Renal cortex interstitium (tissue), 11 donors: ENCODE results near the gene BCAS3. TPM values are rescaled to one million over a fixed set of nuclear protein-coding genes. Genes with fewer than 3 reads are reported as not detected.

Experiments used
- DNase-seq, 11 donors: peaks; one replicate each; pipeline ENCODE4 v3.0.0-alpha.2; 2013; ENCODE audit warnings: low read depth in 9 of 11, low spot score in 4 of 11; ENCODE audit errors: extremely low read depth in 1 of 11
- polyA plus RNA-seq, 3 donors: library from polyadenylated mRNA; unstranded; fragments of 120-200 nt; gene quantifications; one replicate each; pipeline ENCODE4 v1.2.1, GENCODE V29; 2013; ENCODE audit not compliant: insufficient read length in 3 of 3

The BCAS3 gene
- polyA plus RNA-seq, 3 donors = 27.0 to 30.9 (median 28.9) TPM

DNA sequence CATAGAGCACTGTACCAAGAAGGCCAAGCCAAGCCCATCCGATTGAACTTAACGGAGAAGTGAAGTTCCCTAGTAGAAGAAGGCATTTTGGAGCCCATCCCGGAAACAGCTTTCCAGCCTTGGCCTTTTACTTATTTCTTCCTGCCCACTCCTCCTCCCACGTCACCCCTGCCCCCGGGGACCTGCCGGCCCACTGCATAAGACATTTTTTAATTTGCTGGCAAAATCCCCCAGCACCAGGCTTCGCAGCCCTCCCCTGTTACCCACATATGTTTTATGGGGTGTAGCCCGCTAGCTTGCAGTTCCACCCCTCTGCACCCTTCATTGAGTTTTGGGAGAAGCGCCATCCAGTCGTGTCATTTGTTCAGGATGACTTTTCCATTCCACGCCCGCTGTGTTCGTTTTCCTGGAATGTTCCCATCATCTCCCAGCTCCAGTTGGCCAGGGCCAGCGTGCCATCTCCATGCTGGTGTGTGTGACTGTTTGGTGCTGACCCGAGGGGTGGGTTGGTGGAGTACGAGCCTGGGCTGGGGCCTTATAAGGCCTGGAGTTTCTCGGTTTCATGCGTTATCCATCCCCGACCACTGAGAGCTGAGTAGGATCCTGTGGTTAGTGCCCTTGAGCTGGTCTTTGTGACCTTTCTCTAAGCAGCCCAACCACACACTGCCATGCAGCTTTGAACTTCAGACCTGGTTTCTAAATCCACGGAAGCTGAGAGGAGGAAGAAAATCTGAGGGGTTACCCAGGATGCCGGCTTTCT is 702.0 kb downstream of the BCAS3 start:
- no peak for DNase-seq

DNA sequence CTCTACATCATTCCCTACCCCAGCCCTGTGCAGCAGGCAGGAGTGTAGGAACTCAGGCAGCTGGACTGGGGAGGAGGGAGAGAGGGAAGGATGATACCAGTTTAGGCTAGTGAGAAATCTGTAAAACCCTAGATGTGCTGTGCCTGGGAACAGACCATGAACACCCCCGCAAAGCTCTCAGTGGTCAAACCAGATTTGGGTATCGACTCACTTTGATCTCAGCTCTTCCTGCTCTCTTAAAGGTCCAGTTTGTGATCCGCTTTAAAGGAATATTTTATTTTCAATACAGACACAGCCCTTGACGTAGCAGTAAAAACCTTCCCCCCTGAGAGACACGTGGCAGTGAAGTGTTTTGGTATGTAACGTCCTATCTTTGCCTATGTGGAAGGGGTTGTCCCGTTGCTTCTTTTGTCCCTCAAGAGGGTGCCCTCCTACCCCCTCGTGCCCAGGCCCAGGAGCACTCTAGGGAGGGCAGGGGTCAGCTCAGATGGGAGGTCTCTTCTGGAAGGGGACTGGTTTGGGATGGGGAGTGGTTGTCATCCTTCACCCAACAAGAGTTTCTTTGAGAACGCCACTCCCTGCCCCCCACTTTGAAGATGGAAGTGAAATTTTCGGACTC is 702.7 kb downstream of the BCAS3 start:
- no peak for DNase-seq

DNA sequence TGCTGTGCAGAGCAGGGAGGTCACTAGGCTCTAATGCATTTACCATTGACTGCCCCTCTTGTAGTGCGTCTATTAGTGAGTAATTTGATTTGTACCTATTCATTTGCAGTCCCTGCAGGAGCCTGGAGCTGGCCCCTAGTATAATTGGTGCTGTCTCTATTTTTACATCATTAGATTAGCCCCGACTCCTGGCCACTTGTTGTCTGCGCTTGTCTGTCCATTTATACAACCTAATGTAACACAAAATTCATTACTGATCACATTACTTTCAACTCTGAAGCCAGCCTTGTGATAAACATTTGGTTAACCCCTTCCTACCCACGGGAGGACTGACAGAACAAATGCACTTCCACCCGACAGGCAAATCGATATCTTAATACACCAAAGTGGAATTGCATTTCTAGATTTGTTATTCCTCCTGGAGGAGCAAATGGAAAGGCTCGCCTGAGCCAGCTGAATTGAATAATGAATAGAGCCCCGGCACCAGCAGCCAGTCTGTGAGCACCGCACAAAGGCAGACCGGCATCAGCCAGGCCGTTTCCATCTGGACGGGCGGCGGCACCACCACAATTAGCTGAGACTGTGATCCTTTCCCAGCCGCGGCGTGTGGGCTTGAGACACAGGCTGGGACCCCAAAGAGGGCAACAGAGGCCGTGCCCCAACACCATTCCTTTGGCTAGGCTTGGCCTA is 703.3 kb downstream of the BCAS3 start:
- DNase-seq = no peak

GRCh38 chr17:61381537-61381936 is 703.9 kb downstream of the BCAS3 start:
- DNase-seq = no peak

DNA sequence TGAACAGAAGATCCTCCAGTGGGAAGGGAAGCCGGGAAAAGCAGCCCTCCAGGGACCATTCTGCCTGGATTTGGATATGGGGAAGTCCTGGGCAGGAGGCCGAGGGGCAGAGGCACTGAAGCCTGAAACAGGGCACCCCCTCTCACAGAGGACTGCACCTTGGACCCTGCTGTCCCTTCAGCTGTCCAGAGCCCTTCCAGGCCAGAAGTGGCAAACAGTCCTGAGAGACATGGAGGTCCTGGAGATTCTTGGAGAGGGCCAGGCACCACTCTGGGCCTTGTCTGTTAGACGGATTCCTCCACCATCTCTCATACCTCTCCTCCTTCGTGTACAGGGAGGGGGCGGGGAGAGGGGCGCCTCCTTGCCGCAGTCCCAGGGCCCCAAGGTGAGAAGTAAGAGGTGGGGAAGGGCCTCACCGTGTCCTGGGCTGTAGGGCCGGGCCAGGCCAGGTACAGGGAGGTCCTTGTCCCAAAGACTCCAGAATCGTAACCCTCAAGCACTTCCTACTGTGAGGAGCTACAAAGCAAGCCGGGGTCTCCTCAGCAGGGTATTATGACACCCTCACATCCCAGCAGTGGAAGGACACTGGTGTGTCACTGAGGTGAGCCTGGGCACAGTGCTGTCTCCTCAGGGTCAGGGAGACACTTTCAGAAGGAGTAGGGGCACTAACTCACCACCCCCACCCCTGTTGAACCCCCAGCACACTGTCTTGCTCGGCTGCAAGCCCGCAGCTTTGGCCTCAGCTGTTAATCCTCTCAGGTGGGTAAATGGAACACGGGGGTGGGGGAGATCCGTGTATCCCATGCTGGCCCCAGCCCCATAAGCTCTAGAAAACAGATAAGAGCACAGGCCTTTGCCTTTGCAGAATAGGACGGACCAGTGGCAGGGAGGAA is 705.4 kb downstream of the BCAS3 start:
- no peak for DNase-seq

- no peak for DNase-seq
Measured at GRCh38 chr17:61383689-61384201, 706.1 kb downstream of the BCAS3 start.

DNA sequence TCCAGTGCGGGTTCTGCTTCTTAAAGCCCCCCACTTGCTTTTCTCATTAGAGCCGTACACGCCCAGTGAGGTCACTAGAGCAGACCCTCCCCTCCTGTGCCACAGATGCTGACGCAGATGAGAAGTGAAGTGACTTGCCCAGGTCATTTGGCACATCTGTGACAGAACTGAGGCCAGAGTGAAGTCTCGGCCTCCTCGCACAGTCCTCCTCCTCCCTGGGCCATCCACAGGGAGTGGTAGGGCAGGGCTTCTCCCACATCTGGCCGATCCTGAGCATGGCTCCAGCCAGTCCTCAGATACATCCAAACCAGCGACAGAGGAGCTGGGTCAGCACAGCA is 706.7 kb downstream of the BCAS3 start:
- DNase-seq = no peak

DNA sequence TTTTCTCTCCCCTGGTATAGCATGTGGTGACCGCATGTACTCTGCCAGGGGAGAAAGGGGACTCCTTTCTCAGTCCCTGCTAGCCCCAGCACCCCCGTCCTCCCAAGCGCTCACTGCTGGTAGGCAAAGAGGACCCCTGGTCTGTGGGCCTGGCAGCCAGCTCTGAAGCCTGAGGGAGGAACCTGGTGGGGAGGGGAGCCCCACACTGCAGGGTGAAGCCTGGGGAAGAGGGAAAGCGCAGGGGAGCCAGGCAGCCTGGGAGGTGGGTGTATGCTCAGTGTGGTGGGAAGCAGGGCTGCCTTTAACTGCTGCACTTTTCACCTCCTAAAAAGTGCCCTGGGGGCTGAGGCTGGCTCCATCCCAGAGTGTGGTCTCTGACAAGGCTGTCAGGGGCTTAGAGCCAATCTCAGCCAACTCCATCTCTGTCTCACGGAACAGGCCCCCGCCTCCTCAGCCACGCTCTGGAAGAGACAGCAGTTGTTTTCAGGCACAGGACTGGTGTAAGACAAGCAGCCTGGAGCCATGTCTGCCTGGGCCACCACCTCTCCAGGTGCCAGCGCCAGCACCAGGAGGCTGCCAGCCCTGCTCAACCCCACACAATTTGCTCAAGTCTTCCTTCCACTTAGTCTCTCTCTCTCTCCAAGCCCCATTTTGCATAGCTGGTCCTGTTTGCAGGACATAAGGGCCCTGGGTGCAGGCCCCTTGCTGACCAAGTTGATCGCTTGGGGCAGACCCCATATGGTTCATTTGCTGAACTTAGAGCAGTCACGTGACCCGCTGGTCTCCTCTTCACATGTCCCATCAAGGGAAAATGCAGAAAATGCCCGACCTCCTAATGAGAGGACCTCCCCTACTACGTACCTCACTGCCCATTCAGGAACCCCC is 707.3 kb downstream of the BCAS3 start:
- DNase-seq = no peak

DNA sequence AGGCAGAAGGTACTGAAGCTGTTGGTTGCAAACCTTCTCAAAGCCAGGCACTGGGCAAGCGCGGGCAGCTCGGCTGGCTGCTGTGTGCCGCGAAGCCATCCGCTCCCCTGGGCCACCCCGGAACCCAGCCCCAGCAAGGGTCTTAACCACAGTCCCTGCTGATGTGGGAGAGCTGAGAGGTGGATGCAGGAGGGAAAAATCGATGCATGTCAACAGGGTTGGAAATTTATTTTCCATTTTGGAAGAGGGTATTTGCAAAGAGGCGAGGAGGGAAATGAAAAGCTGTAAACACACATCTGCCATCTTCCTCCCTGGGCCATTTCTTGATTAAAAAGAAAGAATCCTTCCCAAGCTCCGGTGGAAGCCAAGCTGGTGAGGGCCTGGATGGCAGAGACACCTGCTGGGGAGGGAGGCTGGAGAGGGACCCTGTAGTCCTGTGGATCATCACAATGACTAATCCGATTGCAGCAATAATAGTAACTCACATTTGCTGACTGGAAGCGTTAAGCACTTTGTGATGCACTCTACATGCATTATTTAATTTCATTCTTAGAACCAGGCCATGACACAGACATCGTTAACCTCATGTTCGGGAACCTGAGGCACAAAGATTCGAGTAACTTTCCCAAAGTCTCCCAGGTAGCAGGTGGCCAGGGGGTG is 708.1 kb downstream of the BCAS3 start:
- no peak for DNase-seq

DNA sequence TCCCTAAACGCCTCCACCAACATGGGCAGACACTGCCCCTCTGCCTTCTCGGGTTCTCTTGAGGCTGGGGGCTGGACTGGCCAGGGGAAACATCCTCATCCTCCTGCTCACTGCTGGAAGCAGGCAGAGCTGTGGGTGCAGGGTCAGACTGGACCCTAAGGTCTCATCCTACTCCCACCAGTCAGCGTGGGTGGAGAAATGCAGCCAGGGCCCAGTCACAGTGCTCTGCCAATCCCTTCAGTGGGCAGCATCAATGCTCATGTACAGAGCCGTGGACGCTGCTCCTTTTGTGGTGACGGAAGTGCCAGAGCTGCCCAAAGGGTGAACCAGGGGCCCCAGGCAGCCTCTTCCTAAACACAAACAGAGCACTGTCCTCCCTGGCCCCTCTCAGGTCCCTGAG is 708.6 kb downstream of the BCAS3 start:
- no peak for DNase-seq

DNA sequence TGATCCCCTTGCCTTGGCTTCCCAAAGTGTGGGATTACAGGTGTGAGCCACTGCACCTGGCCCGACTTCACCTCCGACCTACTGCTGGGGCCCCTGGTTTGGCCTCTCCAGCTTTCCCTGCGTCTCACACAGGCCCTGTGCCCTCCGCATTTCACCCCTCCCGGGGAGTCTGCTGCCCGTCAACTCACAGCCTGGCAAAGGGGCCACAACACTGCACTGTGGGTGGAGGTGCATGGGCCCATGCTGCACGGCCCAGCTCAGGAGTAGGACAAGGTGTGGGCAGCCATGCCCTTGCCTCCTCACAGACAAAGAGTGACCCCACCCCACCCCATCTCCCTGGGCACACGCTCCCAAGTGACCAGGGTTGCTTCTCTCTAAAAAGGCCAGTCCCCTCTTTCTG is 709.4 kb downstream of the BCAS3 start:
- no peak for DNase-seq

DNA sequence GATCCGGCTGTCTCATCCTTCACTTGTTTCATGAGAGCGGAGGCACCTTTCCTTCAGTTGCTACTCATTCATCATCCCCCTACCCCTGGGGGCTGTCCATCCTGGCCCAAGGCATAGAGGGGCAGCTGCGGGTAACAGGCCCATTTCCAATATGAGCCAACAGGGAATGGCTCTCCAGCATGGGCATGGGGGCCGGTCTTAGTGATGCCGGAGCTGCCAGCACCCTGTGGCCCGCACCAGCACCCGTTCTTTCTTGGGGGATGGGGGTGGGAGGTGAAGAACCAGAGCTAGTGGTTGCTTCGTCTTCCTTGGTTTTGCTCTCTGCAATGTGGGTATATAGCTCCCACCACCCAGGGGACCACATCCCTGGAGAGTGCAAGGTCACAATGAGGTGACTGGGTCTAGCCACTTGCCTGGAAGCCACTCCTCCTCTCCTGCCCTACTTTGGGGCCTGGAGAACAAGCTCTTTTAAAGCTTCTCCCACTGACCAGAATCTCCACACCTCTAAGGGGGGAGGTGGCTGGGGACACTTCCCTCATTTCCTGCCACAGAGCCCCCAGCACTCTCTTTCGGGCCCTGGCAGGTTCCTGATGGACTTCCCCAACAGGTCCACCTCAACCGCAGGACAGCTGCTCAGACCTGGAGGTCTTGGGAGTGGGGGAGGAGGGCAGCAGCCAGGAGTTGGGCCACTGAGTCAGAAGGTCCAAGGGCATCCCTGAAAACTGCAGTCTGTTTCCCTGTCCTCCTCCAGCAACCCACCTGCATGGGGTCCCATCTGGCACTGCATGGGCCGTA is 710.1 kb downstream of the BCAS3 start:
- DNase-seq = no peak

DNA sequence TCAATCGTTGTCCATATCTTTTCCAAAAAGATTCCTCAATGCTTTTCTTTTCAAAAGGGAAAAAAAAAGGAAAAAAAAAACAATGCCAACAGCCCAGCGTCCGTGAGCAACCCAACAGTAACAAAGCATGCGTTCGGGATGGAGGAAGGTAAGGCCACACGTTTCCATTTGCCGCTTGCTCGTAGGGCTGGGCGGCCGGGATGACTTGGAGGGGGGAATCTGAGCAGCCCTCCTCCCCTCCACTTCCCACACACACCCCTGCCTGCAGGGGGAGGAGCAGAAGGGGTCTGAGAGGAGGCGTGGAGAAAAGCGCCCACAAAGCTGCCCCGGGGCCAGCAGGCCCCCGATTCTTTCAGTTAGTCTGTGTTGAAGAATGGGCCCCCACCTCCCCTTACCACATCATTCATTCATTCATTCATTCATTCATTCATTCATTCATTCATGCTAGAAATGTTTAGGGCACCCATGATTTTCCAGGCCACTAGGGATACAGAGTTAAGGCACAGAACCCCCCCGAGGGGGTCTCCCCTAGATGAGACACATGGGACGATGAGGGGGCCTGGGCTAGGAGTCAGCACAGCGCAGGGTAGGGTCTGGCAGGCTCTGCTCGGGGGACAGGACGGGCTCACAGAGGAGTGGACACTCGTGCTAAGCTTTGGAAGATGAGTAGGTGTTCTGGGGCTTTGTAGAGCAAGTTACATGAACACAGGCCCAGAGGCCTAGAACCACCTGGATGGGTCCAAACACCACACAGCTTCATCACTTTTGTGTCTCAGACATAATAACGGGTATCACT is 711.1 kb downstream of the BCAS3 start:
- no peak for DNase-seq

- DNase-seq = no peak
Measured at GRCh38 chr17:61389670-61390478, 712.2 kb downstream of the BCAS3 start.

GRCh38 chr17:61390479-61390791 is 712.8 kb downstream of the BCAS3 start:
- no peak for DNase-seq
